ENCODE results near the gene GNB1. TPM values are rescaled to one million over a fixed set of nuclear protein-coding genes. Genes with fewer than 3 reads are reported as not detected.
A peak's percentile ranks its signal among the peaks of the same experiment; 100 is the strongest.

The GNB1 gene
- total RNA-seq, 5 donors from 2014 or later (not counting 1 experiment from before 2014, with no cell fraction given), result 208 to 295 (median 261) TPM

- peaks cover 2 to 46% of the 10 kb centered on the region in 2 experiments for H3K4me1 ChIP-seq (ENCODE audit: control insufficient read depth in 1 of 2, extremely low read depth in 1 of 2, insufficient read depth in 2 of 2, low read length in 2 of 2)
- H3K27ac Mint-ChIP-seq, result peak overlapping the region; percentile 63 to 73
- no peaks in the 10 kb centered on the region for H3K9me3 ChIP-seq
- whole genome bisulfite sequencing (ENCODE audit: insufficient coverage), result no CpG with 5 or more reads among the region's 3 CpGs
- H3K4me3 Mint-ChIP-seq, result peak overlapping the region in 2 of 3 donors; percentile 28 to 48
- H3K36me3 Mint-ChIP-seq, result peaks cover 8% of the 10 kb centered on the region
- no peak overlapping the region for H3K27ac ChIP-seq (ENCODE audit: low read length)
- ChIA-PET CTCF (no interaction called here), POLR2A (no interaction called here)
- no peaks in the 10 kb centered on the region for H3K27me3 ChIP-seq (replicated peaks in 1 of 2; ENCODE audit: control insufficient read depth in 2 of 2, extremely low read depth in 1 of 2, insufficient read depth in 2 of 2, low read length in 1 of 2)
- peaks cover 0 to 14% of the 10 kb centered on the region in 2 donors for H3K36me3 ChIP-seq (ENCODE audit: control insufficient read depth in 2 of 2, extremely low read depth in 1 of 2, insufficient read depth in 1 of 2, low read length in 1 of 2)
- H3K9me3 Mint-ChIP-seq, result no peaks in the 10 kb centered on the region
- DNase-seq (no peak), ATAC-seq (replicated peaks in 1 of 4) (no peak)
- H3K4me3 ChIP-seq (ENCODE audit: control insufficient read depth in 1 of 2, extremely low read depth in 1 of 2, low read length in 1 of 2), result no peak overlapping the region
- no peaks in the 10 kb centered on the region for H3K27me3 Mint-ChIP-seq
- H3K4me1 Mint-ChIP-seq, result peaks cover 61 to 62% (median 62%) of the 10 kb centered on the region in 3 donors
Measured at GRCh38 chr1:1841575-1841995, 49.3 kb downstream of the GNB1 start.

- H3K4me3 Mint-ChIP-seq, result no peak overlapping the region
- H3K36me3 Mint-ChIP-seq, result peaks cover 10% of the 10 kb centered on the region
- peaks cover 2 to 40% of the 10 kb centered on the region in 2 experiments for H3K4me1 ChIP-seq (ENCODE audit: control insufficient read depth in 1 of 2, extremely low read depth in 1 of 2, insufficient read depth in 2 of 2, low read length in 2 of 2)
- peaks cover 47 to 51% (median 51%) of the 10 kb centered on the region in 3 donors for H3K4me1 Mint-ChIP-seq
- peak overlapping the region in 1 of 2 donors; percentile 45 for H3K27ac Mint-ChIP-seq
- H3K4me3 ChIP-seq (ENCODE audit: control insufficient read depth in 1 of 2, extremely low read depth in 1 of 2, low read length in 1 of 2), result no peak overlapping the region
- H3K9me3 Mint-ChIP-seq, result no peaks in the 10 kb centered on the region
- no peaks in the 10 kb centered on the region for H3K27me3 ChIP-seq (replicated peaks in 1 of 2; ENCODE audit: control insufficient read depth in 2 of 2, extremely low read depth in 1 of 2, insufficient read depth in 2 of 2, low read length in 1 of 2)
- no peak for ATAC-seq (replicated peaks in 1 of 4)
- 98% methylated on average over 5 of the region's 10 CpGs for WGBS (ENCODE audit: insufficient coverage)
- DNase-seq, result no peak
- POLR2A ChIA-PET, result interaction anchor here (0.6 kb wide), 2 partner anchors 12 to 33 kb away, joined by 4 to 9 read pairs; no protein-coding TSS in a partner anchor
- H3K9me3 ChIP-seq, result no peaks in the 10 kb centered on the region
- CTCF ChIA-PET, result interaction anchor here in 1 of 2 donors (0.7 kb wide), 1 partner anchor 10 kb away, joined by 3 read pairs; no protein-coding TSS in a partner anchor
- no peaks in the 10 kb centered on the region for H3K27me3 Mint-ChIP-seq
- H3K27ac ChIP-seq (ENCODE audit: low read length), result no peak overlapping the region
- peaks cover 1 to 34% of the 10 kb centered on the region in 2 donors for H3K36me3 ChIP-seq (ENCODE audit: control insufficient read depth in 2 of 2, extremely low read depth in 1 of 2, insufficient read depth in 1 of 2, low read length in 1 of 2)
Measured at GRCh38 chr1:1839311-1839965, 51.4 kb downstream of the GNB1 start.

GRCh38 chr1:1836119-1836518 is 54.8 kb downstream of the GNB1 start:
- peaks cover 25% of the 10 kb centered on the region for H3K36me3 Mint-ChIP-seq
- ATAC-seq (replicated peaks in 1 of 4) (no peak), DNase-seq (no peak)
- H3K27me3 ChIP-seq (replicated peaks in 1 of 2; ENCODE audit: control insufficient read depth in 2 of 2, extremely low read depth in 1 of 2, insufficient read depth in 2 of 2, low read length in 1 of 2), result no peaks in the 10 kb centered on the region
- peaks cover 33 to 47% (median 47%) of the 10 kb centered on the region in 3 donors for H3K4me1 Mint-ChIP-seq
- no peaks in the 10 kb centered on the region for H3K9me3 ChIP-seq
- H3K4me1 ChIP-seq (ENCODE audit: control insufficient read depth in 1 of 2, extremely low read depth in 1 of 2, insufficient read depth in 2 of 2, low read length in 2 of 2), result peaks cover 2 to 25% of the 10 kb centered on the region in 2 experiments
- ChIA-PET CTCF (interaction anchor here in 1 of 2 donors (0.6 kb wide), 1 partner anchor 49 kb away, joined by 3 read pairs; no protein-coding TSS in a partner anchor), POLR2A (interaction anchor here (0.7 kb wide), 2 partner anchors 12 to 33 kb away, joined by 5 to 10 read pairs; no protein-coding TSS in a partner anchor)
- no peaks in the 10 kb centered on the region for H3K9me3 Mint-ChIP-seq
- H3K27ac ChIP-seq (ENCODE audit: low read length), result no peak overlapping the region
- H3K4me3 ChIP-seq (ENCODE audit: control insufficient read depth in 1 of 2, extremely low read depth in 1 of 2, low read length in 1 of 2), result no peak overlapping the region
- 80% methylated on average over 1 of the region's 8 CpGs for whole genome bisulfite sequencing (ENCODE audit: insufficient coverage)
- H3K4me3 Mint-ChIP-seq, result no peak overlapping the region
- no peaks in the 10 kb centered on the region for H3K27me3 Mint-ChIP-seq
- H3K36me3 ChIP-seq (ENCODE audit: control insufficient read depth in 2 of 2, extremely low read depth in 1 of 2, insufficient read depth in 1 of 2, low read length in 1 of 2), result peaks cover 9 to 53% of the 10 kb centered on the region in 2 donors
- no peak overlapping the region for H3K27ac Mint-ChIP-seq

- peaks cover 25% of the 10 kb centered on the region for H3K36me3 Mint-ChIP-seq
- no peak for ATAC-seq (replicated peaks in 1 of 4)
- H3K36me3 ChIP-seq (ENCODE audit: control insufficient read depth in 2 of 2, extremely low read depth in 1 of 2, insufficient read depth in 1 of 2, low read length in 1 of 2), result peaks cover 9 to 56% of the 10 kb centered on the region in 2 donors
- H3K27me3 Mint-ChIP-seq, result no peaks in the 10 kb centered on the region
- peak overlapping the region in 1 of 2 donors; percentile 52 for H3K27ac Mint-ChIP-seq
- peaks cover 27 to 47% (median 43%) of the 10 kb centered on the region in 3 donors for H3K4me1 Mint-ChIP-seq
- no peaks in the 10 kb centered on the region for H3K27me3 ChIP-seq (replicated peaks in 1 of 2; ENCODE audit: control insufficient read depth in 2 of 2, extremely low read depth in 1 of 2, insufficient read depth in 2 of 2, low read length in 1 of 2)
- no peak for DNase-seq
- H3K4me1 ChIP-seq (ENCODE audit: control insufficient read depth in 1 of 2, extremely low read depth in 1 of 2, insufficient read depth in 2 of 2, low read length in 2 of 2), result peaks cover 1 to 20% of the 10 kb centered on the region in 2 experiments
- no peaks in the 10 kb centered on the region for H3K9me3 ChIP-seq
- ChIA-PET POLR2A (interaction anchor here in 1 of 2 donors (0.7 kb wide), 1 partner anchor 32 kb away, joined by 5 read pairs; no protein-coding TSS in a partner anchor), CTCF (no interaction called here)
- no peak overlapping the region for H3K4me3 ChIP-seq (ENCODE audit: control insufficient read depth in 1 of 2, extremely low read depth in 1 of 2, low read length in 1 of 2)
- WGBS (ENCODE audit: insufficient coverage), result 96% methylated on average over 3 of the region's 3 CpGs
- H3K4me3 Mint-ChIP-seq, result no peak overlapping the region
- H3K9me3 Mint-ChIP-seq, result no peaks in the 10 kb centered on the region
- H3K27ac ChIP-seq (ENCODE audit: low read length), result no peak overlapping the region
Measured at GRCh38 chr1:1835546-1835945, 55.3 kb downstream of the GNB1 start.

- H3K4me3 Mint-ChIP-seq, result no peak overlapping the region
- no peak for DNase-seq
- peaks cover 9 to 62% of the 10 kb centered on the region in 2 donors for H3K36me3 ChIP-seq (ENCODE audit: control insufficient read depth in 2 of 2, extremely low read depth in 1 of 2, insufficient read depth in 1 of 2, low read length in 1 of 2)
- H3K9me3 Mint-ChIP-seq, result no peaks in the 10 kb centered on the region
- H3K27me3 Mint-ChIP-seq, result no peaks in the 10 kb centered on the region
- peaks cover 27% of the 10 kb centered on the region for H3K36me3 Mint-ChIP-seq
- peaks cover 18 to 45% (median 41%) of the 10 kb centered on the region in 3 donors for H3K4me1 Mint-ChIP-seq
- ATAC-seq (replicated peaks in 1 of 4), result no peak
- peaks cover 0 to 15% of the 10 kb centered on the region in 2 experiments for H3K4me1 ChIP-seq (ENCODE audit: control insufficient read depth in 1 of 2, extremely low read depth in 1 of 2, insufficient read depth in 2 of 2, low read length in 2 of 2)
- H3K27ac ChIP-seq (ENCODE audit: low read length), result no peak overlapping the region
- no peak overlapping the region for H3K4me3 ChIP-seq (ENCODE audit: control insufficient read depth in 1 of 2, extremely low read depth in 1 of 2, low read length in 1 of 2)
- WGBS (ENCODE audit: insufficient coverage), result 73% methylated on average over 2 of the region's 6 CpGs
- H3K27ac Mint-ChIP-seq, result peak overlapping the region in 1 of 2 donors; percentile 69
- no peaks in the 10 kb centered on the region for H3K9me3 ChIP-seq
- ChIA-PET CTCF (no interaction called here), POLR2A (no interaction called here)
- H3K27me3 ChIP-seq (replicated peaks in 1 of 2; ENCODE audit: control insufficient read depth in 2 of 2, extremely low read depth in 1 of 2, insufficient read depth in 2 of 2, low read length in 1 of 2), result no peaks in the 10 kb centered on the region
Measured at GRCh38 chr1:1833916-1834325, 57.0 kb downstream of the GNB1 start.

GRCh38 chr1:1833456-1833855 is 57.4 kb downstream of the GNB1 start:
- DNase-seq, result no peak
- Mint-ChIP-seq H3K4me3 (no peak overlapping the region), H3K4me1 (peaks cover 18 to 46% (median 40%) of the 10 kb centered on the region in 3 donors), H3K27me3 (no peaks in the 10 kb centered on the region), H3K9me3 (no peaks in the 10 kb centered on the region), H3K27ac (peak overlapping the region in 1 of 2 donors; percentile 69), H3K36me3 (peaks cover 24% of the 10 kb centered on the region)
- ChIA-PET CTCF (no interaction called here), POLR2A (no interaction called here)
- no peaks in the 10 kb centered on the region for H3K9me3 ChIP-seq
- ATAC-seq (replicated peaks in 1 of 4), result no peak
- 90% methylated on average over 5 of the region's 10 CpGs for WGBS (ENCODE audit: insufficient coverage)
- no peaks in the 10 kb centered on the region for H3K27me3 ChIP-seq (replicated peaks in 1 of 2; ENCODE audit: control insufficient read depth in 2 of 2, extremely low read depth in 1 of 2, insufficient read depth in 2 of 2, low read length in 1 of 2)
- peaks cover 0 to 15% of the 10 kb centered on the region in 2 experiments for H3K4me1 ChIP-seq (ENCODE audit: control insufficient read depth in 1 of 2, extremely low read depth in 1 of 2, insufficient read depth in 2 of 2, low read length in 2 of 2)
- H3K27ac ChIP-seq (ENCODE audit: low read length), result no peak overlapping the region
- H3K36me3 ChIP-seq (ENCODE audit: control insufficient read depth in 2 of 2, extremely low read depth in 1 of 2, insufficient read depth in 1 of 2, low read length in 1 of 2), result peaks cover 9 to 59% of the 10 kb centered on the region in 2 donors
- H3K4me3 ChIP-seq (ENCODE audit: control insufficient read depth in 1 of 2, extremely low read depth in 1 of 2, low read length in 1 of 2), result no peak overlapping the region

All from T-cell (primary cell).